CD14-positive monocyte (primary cell): ENCODE data around the gene SYNE1. TPM values are rescaled to one million over a fixed set of nuclear protein-coding genes. Genes with fewer than 3 reads are reported as not detected.

Source experiments
- DNase-seq, 3 donors: peaks; one replicate each; pipeline ENCODE4 v3.0.0-alpha.2; 2011 to 2022
- H2AFZ ChIP-seq: 2 replicates; pipeline ENCODE4 v1.6.0; 2012; ENCODE audit warnings: mild to moderate bottlenecking, low read depth, low read length, inconsistent platforms; ENCODE audit not compliant: insufficient read depth, poor library complexity, severe bottlenecking
- H3K27ac ChIP-seq, 2 donors: 1 replicate in 1 of 2; 2 replicates in 1 of 2; pipeline ENCODE4 v1.5.1; 2012 to 2013; ENCODE audit warnings: low read length in 2 of 2, control low read depth in 1 of 2, inconsistent platforms in 1 of 2, low read depth in 1 of 2, mild to moderate bottlenecking in 1 of 2
- H3K27me3 ChIP-seq, 2 donors: one replicate each; pipeline versions ENCODE4 v1.6.0 to v1.6.1; 2011 to 2013; ENCODE audit warnings: low read length in 2 of 2; ENCODE audit not compliant: control insufficient read depth in 2 of 2, insufficient read depth in 2 of 2
- H3K36me3 ChIP-seq, 2 donors: replicated peaks in 1 of 2; 1 replicate in 1 of 2; 2 replicates in 1 of 2; pipeline versions ENCODE4 v1.5.1 to v1.6.1; 2012 to 2013; ENCODE audit warnings: low read length in 2 of 2, control low read depth in 1 of 2, inconsistent platforms in 1 of 2, mild to moderate bottlenecking in 1 of 2; ENCODE audit not compliant: insufficient read depth in 2 of 2, control insufficient read depth in 1 of 2
- H3K4me1 ChIP-seq, 2 donors: 1 replicate in 1 of 2; 2 replicates in 1 of 2; pipeline versions ENCODE4 v1.5.1 to v1.6.1; 2012 to 2013; ENCODE audit warnings: low read length in 2 of 2, control low read depth in 1 of 2, inconsistent platforms in 1 of 2, mild to moderate bottlenecking in 1 of 2, moderate library complexity in 1 of 2; ENCODE audit not compliant: insufficient read depth in 2 of 2, control insufficient read depth in 1 of 2
- H3K4me2 ChIP-seq: replicated peaks from 2 replicates; pipeline ENCODE3; 2012; ENCODE audit warnings: low read length, moderate library complexity, mild to moderate bottlenecking; ENCODE audit not compliant: poor library complexity, severe bottlenecking; ENCODE audit errors: extremely low read depth
- H3K4me3 ChIP-seq, 3 experiments: fragments of 200-600 bp in 1 of 3; sonication (generic) in 1 of 3; replicated peaks in 1 of 3; 1 replicate in 2 of 3; 2 replicates in 1 of 3; pipeline ENCODE4 v1.5.1; 2011 to 2013; ENCODE audit warnings: low read length in 3 of 3, mild to moderate bottlenecking in 3 of 3, control low read depth in 2 of 3, low read depth in 2 of 3, inconsistent platforms in 1 of 3, moderate library complexity in 1 of 3
- H3K79me2 ChIP-seq: 2 replicates; pipeline ENCODE4 v1.6.0; 2012; ENCODE audit warnings: mild to moderate bottlenecking, control low read depth, inconsistent platforms, low read length, moderate library complexity; ENCODE audit not compliant: insufficient read depth
- H3K9ac ChIP-seq: 2 replicates; pipeline ENCODE4 v1.6.0; 2017; ENCODE audit warnings: low read length, mild to moderate bottlenecking; ENCODE audit not compliant: insufficient read depth, poor library complexity, severe bottlenecking
- H3K9me3 ChIP-seq, 2 donors: replicated peaks in 1 of 2; 1 replicate in 1 of 2; 2 replicates in 1 of 2; pipeline versions ENCODE4 v1.5.1 to v1.6.1; 2012 to 2013; ENCODE audit warnings: low read length in 2 of 2, control low read depth in 1 of 2; ENCODE audit not compliant: control insufficient read depth in 1 of 2, insufficient read depth in 1 of 2
- H4K20me1 ChIP-seq: 2 replicates; pipeline ENCODE4 v1.6.0; 2012; ENCODE audit warnings: mild to moderate bottlenecking, low read length, control low read depth, moderate library complexity; ENCODE audit not compliant: insufficient read depth
- H3K27ac Mint-ChIP-seq, 7 donors: one replicate each; pipeline ENCODE4 v1.8.0; 2020; ENCODE audit warnings: mild to moderate bottlenecking in 7 of 7, mixed read lengths in 7 of 7, moderate library complexity in 6 of 7, inconsistent platforms in 2 of 7
- H3K27me3 Mint-ChIP-seq, 3 donors: one replicate each; pipeline ENCODE4 v1.8.0; 2021 to 2022; ENCODE audit warnings: low read depth in 3 of 3, mild to moderate bottlenecking in 3 of 3, mixed read lengths in 3 of 3, moderate library complexity in 3 of 3, inconsistent platforms in 1 of 3
- H3K36me3 Mint-ChIP-seq, 2 donors: one replicate each; pipeline ENCODE4 v1.8.0; 2020; ENCODE audit warnings: mixed read lengths in 2 of 2, inconsistent platforms in 1 of 2, mild to moderate bottlenecking in 1 of 2
- H3K4me1 Mint-ChIP-seq: one replicate; pipeline ENCODE4 v1.8.0; 2020; ENCODE audit warnings: mild to moderate bottlenecking, mixed read lengths
- H3K4me3 Mint-ChIP-seq, 2 donors: one replicate each; pipeline ENCODE4 v1.8.0; 2020; ENCODE audit warnings: mild to moderate bottlenecking in 2 of 2, mixed read lengths in 2 of 2, moderate library complexity in 1 of 2
- H3K9me3 Mint-ChIP-seq, 7 donors: one replicate each; pipeline ENCODE4 v1.8.0; 2020 to 2022; ENCODE audit warnings: mixed read lengths in 7 of 7, mild to moderate bottlenecking in 6 of 7, moderate library complexity in 6 of 7, inconsistent platforms in 2 of 7
- CTCF ChIP-seq: fragments of 200-600 bp; IDR thresholded peaks from one replicate; pipeline ENCODE4 v1.8.0; 2022; ENCODE audit warnings: antibody characterized with exemption, mild to moderate bottlenecking
- WGBS: methylation state at CpG from one replicate; pipeline ENCODE4 v1.1.5; 2013; ENCODE audit warnings: missing lambda C conversion rate; ENCODE audit not compliant: insufficient coverage; 5-methylcytosine and 5-hydroxymethylcytosine counted together
- intact Hi-C, 2 donors: fragments of 100-400 bp; cut with micrococcal nuclease; formaldehyde crosslinking; loops; one replicate each; pipeline versions ENCODE4 v1.15.0 to v1.15.1; 2023
- polyA plus RNA-seq, 3 donors: library from polyadenylated mRNA; depleted of rRNA in 1 of 3; unstranded in 2 of 3; stranded (reverse) in 1 of 3; fragments of 300-500 nt in 2 of 3; fragments of >200 nt in 1 of 3; fragmentation: Illumina TruSeq in 2 of 3; gene quantifications; 1 replicate in 2 of 3; 2 replicates in 1 of 3; pipeline ENCODE4 v1.2.3, GENCODE V29; 2012 to 2021

SYNE1 gene
- polyA plus RNA-seq, 3 donors, result 3.7 to 24.5 (median 8.1) TPM

DNA sequence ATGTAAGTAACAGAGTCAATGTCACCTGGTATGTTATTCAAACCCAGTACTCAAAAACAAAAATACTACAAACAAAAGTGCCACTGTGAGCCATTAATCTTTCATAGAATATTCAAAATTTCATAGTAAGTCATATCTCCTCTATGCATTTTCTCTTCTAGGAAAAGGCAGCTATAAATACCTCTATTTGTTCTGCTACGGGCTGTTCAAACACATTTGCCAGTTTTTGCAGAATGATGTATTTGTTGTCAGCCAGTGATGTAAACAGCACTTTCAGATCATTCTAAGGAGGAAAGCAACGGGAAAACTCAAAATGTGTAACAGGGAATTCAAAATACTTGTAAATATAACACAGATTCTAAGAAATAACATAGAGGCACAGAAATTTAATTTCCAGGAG lies 388.2 kb downstream of the SYNE1 start:
- Histone ChIP-seq H3K36me3 (peaks cover 30 to 67% of the 10 kb centered on the region in 2 donors), H4K20me1 (no peaks in the 10 kb centered on the region), H3K27me3 (no peaks in the 10 kb centered on the region), H3K4me1 (no peaks in the 10 kb centered on the region), H3K4me2 (no peak overlapping the region), H3K9me3 (no peaks in the 10 kb centered on the region), H3K79me2 (no peaks in the 10 kb centered on the region), H3K4me3 (no peak overlapping the region), H3K27ac (no peak overlapping the region), H3K9ac (no peak overlapping the region), H2AFZ (no peak overlapping the region)
- Mint-ChIP-seq H3K9me3 (peaks cover 0 to 2% (median 0%) of the 10 kb centered on the region in 7 donors), H3K27ac (no peak overlapping the region), H3K4me3 (no peak overlapping the region), H3K36me3 (peaks cover 52 to 59% of the 10 kb centered on the region in 2 donors), H3K4me1 (no peaks in the 10 kb centered on the region), H3K27me3 (no peaks in the 10 kb centered on the region)
- no peak for TF ChIP-seq CTCF
- WGBS, result no CpG with 5 or more reads among the region's 2 CpGs
- intact Hi-C loops, result no loop called here
- no peak for DNase-seq

- H3K9me3 ChIP-seq, result no peaks in the 10 kb centered on the region
- no peaks in the 10 kb centered on the region for H4K20me1 ChIP-seq
- DNase-seq, result no peak
- H3K79me2 ChIP-seq, result no peaks in the 10 kb centered on the region
- H2AFZ ChIP-seq, result no peak overlapping the region
- Mint-ChIP-seq H3K36me3 (peaks cover 52 to 60% of the 10 kb centered on the region in 2 donors), H3K4me3 (no peak overlapping the region), H3K27ac (peak overlapping the region in 1 of 7 donors; percentile 35), H3K27me3 (no peaks in the 10 kb centered on the region), H3K9me3 (peaks cover 0 to 2% (median 0%) of the 10 kb centered on the region in 7 donors), H3K4me1 (no peaks in the 10 kb centered on the region)
- no peak overlapping the region for H3K9ac ChIP-seq
- no CpG with 5 or more reads among the region's 4 CpGs for WGBS
- no peak overlapping the region for H3K4me3 ChIP-seq
- H3K4me2 ChIP-seq, result no peak overlapping the region
- peaks cover 29 to 72% of the 10 kb centered on the region in 2 donors for H3K36me3 ChIP-seq
- H3K27me3 ChIP-seq, result no peaks in the 10 kb centered on the region
- no peak for TF ChIP-seq CTCF
- no peak overlapping the region for H3K27ac ChIP-seq
- no peaks in the 10 kb centered on the region for H3K4me1 ChIP-seq
- intact Hi-C loops, result no loop called here
Observed at GRCh38 chr6:152246554-152247337, 390.4 kb downstream of the SYNE1 start.
